Measurements from ENCODE around the gene HADH.

Gene HADH

DNA sequence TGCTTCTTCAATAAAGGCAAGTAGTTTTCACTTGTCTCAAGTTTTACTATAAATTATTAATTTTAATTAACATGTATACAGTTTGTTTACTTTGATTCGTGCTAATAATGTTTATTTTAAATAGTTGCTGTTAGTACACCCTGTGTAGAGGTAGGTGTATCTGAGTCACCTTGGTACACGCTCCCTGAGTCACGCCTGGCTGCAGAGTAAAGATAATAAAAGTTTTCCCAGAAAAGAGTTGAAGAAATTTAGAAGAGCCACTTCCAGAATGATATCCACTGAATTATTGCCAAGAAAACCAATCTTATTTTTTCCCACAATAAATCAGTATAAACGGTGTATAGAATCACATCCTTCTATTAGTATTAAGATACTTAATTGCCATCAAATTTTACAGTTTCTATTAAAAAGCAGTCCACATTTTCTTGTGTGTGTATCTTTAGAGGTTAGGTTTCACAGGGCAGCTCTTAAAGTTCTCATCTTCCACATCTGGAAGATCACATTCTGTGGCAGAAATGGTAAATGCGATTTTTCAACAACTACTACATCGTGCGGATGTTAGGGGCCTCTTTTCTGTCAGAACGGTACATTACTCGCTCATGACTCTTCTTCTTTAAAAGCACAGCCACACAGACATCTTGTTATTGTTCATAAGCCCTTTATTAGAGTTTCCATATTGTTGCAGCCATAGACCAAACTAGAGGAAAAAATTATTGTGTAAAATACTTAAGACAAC lies 55.4 kb downstream of the HADH start:
- TF ChIP-seq SIN3A (IDR thresholded peaks at IDR 0.05; ENCODE audit: borderline replicate concordance, insufficient read depth, low read length) (no peak), FOXP2 (optimal IDR thresholded peaks at IDR 0.05; ENCODE audit: borderline replicate concordance, extremely low read depth, extremely low read length, insufficient read depth) (no peak), POLR2AphosphoS5 (IDR thresholded peaks at IDR 0.05; ENCODE audit: low read depth, low read length) (no peak), TAF1 (IDR thresholded peaks at IDR 0.05; ENCODE audit: borderline replicate concordance, insufficient read depth, low read length) (no peak)
- TF ChIP-seq, protein P1, sequence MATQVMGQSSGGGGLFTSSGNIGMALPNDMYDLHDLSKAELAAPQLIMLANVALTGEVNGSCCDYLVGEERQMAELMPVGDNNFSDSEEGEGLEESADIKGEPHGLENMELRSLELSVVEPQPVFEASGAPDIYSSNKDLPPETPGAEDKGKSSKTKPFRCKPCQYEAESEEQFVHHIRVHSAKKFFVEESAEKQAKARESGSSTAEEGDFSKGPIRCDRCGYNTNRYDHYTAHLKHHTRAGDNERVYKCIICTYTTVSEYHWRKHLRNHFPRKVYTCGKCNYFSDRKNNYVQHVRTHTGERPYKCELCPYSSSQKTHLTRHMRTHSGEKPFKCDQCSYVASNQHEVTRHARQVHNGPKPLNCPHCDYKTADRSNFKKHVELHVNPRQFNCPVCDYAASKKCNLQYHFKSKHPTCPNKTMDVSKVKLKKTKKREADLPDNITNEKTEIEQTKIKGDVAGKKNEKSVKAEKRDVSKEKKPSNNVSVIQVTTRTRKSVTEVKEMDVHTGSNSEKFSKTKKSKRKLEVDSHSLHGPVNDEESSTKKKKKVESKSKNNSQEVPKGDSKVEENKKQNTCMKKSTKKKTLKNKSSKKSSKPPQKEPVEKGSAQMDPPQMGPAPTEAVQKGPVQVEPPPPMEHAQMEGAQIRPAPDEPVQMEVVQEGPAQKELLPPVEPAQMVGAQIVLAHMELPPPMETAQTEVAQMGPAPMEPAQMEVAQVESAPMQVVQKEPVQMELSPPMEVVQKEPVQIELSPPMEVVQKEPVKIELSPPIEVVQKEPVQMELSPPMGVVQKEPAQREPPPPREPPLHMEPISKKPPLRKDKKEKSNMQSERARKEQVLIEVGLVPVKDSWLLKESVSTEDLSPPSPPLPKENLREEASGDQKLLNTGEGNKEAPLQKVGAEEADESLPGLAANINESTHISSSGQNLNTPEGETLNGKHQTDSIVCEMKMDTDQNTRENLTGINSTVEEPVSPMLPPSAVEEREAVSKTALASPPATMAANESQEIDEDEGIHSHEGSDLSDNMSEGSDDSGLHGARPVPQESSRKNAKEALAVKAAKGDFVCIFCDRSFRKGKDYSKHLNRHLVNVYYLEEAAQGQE (IDR thresholded peaks at IDR 0.05; ENCODE audit: insufficient read depth in 1 of 2, low read depth in 2 of 2, low read length in 2 of 2), result no peak

DNA sequence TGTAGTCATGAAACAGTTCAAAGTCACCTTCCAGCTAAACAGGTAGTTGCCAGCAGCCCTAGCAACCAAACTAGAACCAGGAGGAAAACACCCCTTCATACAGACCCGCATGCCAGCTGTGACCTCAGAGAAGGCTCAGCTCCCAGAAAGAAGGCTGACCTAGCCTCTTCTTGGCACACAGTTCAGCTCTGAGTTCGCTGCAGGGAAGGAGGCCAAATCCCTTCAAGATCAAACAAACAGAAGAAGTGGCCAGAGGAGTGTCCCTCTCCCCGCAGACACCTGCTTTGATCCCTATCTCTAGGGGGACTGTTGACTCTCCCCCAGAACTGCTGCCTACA lies 56.0 kb downstream of the HADH start:
- TF ChIP-seq POLR2AphosphoS5 (IDR thresholded peaks at IDR 0.05; ENCODE audit: low read depth, low read length), result no peak
- TF ChIP-seq, protein P1 (IDR thresholded peaks at IDR 0.05; ENCODE audit: insufficient read depth in 1 of 2, low read depth in 2 of 2, low read length in 2 of 2), result no peak
- TF ChIP-seq FOXP2 (optimal IDR thresholded peaks at IDR 0.05; ENCODE audit: borderline replicate concordance, extremely low read depth, extremely low read length, insufficient read depth), result no peak
- TF ChIP-seq SIN3A (IDR thresholded peaks at IDR 0.05; ENCODE audit: borderline replicate concordance, insufficient read depth, low read length), result no peak
- TF ChIP-seq TAF1 (IDR thresholded peaks at IDR 0.05; ENCODE audit: borderline replicate concordance, insufficient read depth, low read length), result no peak

DNA sequence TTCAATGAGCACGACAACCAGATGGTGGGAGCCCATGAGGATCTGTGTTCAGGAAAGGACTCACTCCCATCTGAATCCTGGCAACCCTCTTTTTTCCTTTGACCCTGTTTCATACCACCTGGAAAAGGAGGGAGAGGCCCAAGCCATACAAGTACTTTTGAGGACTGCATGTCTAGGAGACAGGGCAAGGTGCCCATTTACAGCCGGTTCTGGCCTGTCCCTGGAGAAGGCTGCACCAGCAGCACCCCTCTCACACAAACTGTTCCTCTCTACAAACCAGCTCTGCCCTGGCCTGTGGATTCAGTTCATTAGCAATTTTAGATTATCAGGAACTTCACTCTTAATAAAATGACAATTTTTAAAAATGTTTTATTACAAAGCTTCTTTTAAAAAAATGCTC lies 57.5 kb downstream of the HADH start:
- TF ChIP-seq, protein P1 (IDR thresholded peaks at IDR 0.05; ENCODE audit: insufficient read depth in 1 of 2, low read depth in 2 of 2, low read length in 2 of 2), result no peak
- TF ChIP-seq FOXP2 (optimal IDR thresholded peaks at IDR 0.05; ENCODE audit: borderline replicate concordance, extremely low read depth, extremely low read length, insufficient read depth) (no peak), SIN3A (IDR thresholded peaks at IDR 0.05; ENCODE audit: borderline replicate concordance, insufficient read depth, low read length) (no peak), TAF1 (IDR thresholded peaks at IDR 0.05; ENCODE audit: borderline replicate concordance, insufficient read depth, low read length) (no peak), POLR2AphosphoS5 (IDR thresholded peaks at IDR 0.05; ENCODE audit: low read depth, low read length) (no peak)

DNA sequence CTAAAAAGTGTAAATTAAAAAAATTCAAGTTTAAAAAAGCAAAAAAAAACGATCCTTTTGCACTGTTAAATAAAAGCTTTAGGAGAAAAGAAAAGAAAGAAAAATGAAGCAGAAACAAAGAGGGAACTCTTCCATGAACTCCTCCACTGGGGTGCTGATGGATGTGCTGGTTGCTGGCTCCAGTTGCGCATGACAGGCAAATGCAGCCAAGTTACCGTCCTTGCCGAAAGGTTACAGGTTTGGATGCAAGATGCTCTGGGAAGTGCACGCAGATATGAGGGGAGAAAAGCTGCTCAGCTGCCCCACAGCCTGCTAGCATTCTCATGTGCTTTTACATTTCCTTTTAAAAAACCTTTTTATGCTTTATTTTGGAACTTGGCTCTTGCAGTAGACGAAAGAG lies 58.5 kb downstream of the HADH start:
- TF ChIP-seq TAF1 (IDR thresholded peaks at IDR 0.05; ENCODE audit: borderline replicate concordance, insufficient read depth, low read length) (no peak), POLR2AphosphoS5 (IDR thresholded peaks at IDR 0.05; ENCODE audit: low read depth, low read length) (no peak), SIN3A (IDR thresholded peaks at IDR 0.05; ENCODE audit: borderline replicate concordance, insufficient read depth, low read length) (no peak), FOXP2 (optimal IDR thresholded peaks at IDR 0.05; ENCODE audit: borderline replicate concordance, extremely low read depth, extremely low read length, insufficient read depth) (no peak)
- TF ChIP-seq, protein P1 (IDR thresholded peaks at IDR 0.05; ENCODE audit: insufficient read depth in 1 of 2, low read depth in 2 of 2, low read length in 2 of 2), result no peak
